Fibroblast of skin of right quadriceps (primary cell): ENCODE measurements around the gene S100A2.
A peak's percentile ranks its signal among the peaks of the same experiment; 100 is the strongest.

Experiments used
- DNase-seq: peaks from one replicate; pipeline ENCODE4 v3.0.0-alpha.2; 2013

S100A2 gene

DNA sequence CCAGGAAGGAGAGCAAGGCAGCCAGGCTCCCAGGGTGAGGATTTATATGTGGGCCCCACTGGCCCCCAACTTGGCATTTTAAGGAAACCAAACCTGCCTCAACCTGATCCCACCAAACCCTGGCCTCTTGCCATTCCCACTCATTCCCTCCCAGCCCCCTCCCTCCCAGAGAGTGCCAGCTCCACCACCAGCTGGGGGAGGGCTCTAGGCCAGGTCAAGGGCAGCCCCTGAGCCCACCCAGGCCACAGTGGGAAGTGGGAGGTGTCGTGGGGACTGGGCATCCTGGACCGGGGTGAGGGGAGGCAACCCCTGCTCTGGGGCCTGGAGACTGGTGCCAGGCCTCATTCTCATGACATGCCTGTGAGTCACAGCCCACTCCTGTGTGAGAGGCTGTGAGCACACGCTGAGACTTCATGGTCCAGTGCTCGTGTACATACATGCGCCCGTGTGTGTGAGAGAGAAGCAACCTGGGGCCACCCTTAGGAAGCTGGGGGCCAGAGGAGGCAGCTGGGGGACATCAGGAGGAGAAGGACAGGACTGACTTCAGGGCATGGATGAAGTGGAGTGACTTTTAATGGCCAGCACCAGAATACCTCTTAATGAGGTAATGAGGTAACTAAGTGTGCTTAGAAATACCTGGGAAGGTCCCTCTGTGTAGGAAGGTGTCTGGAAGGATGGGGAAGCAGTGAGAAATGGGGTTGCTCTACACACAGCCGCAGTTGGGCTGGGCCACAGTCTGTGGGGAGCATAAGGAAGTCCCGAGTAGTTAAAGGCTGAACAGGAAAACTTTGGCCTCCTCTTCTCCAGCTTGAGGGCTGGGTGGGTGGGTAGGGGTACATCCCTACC, at the start of gene S100A2:
Gene S100A2 (minus strand): TSS at position 316 of the 846 bp plus-strand sequence. CDS start 1,967 bp downstream, outside the sequence.
- peak; percentile 91 for DNase-seq

DNA sequence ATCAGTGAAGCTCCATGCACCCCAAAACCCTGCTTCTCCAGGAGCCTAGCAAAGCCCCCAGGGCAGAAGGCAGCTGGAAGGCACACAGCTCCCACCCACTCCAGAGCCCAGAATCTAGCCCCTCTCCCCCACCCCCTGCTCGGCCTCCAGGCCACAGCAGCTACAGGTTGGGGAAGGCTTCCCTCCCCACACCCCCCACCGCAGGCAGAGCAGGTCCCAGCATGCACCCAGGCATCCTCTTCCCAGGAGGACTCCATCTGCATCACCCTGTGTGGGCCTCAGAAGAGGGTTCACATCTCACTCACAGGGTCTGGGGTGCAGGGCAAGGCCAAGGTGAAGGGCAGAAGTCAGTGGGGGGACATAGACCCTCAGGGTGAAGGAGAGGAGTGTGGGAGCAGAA, 49.8 kb upstream of the S100A2 start:
- DNase-seq = no peak

DNA sequence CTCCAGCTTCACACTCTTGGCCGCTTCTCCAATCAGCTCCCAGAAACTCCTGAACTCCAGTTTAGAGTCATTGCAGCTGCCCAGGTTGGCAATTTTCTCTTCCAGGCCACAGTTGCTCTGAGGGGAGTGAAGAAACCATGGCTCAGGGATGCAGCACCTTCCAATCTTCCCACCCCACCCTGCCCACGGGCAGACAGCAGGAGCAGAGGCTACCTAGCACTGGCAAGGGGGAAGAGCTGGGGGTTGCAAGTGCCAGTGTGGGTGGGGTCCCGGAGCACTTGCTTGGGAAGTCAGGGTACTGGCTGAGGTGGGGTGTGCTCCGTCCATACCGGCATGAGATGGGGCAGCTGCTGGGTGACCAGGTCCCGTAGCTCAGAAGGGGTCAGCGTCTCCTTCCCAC, 49.3 kb upstream of the S100A2 start:
- no peak for DNase-seq

GRCh38 chr1:153614189-153614900, 48.7 kb upstream of the S100A2 start:
- DNase-seq = no peak

GRCh38 chr1:153613406-153613805, 47.8 kb upstream of the S100A2 start:
- DNase-seq = no peak

- peak; percentile 65 for DNase-seq
Observed at GRCh38 chr1:153612755-153613331, 47.2 kb upstream of the S100A2 start, which contains the start of gene S100A16. TSS of gene S100A16 (minus strand) at chr1:153613137. CDS start at chr1:153608151, 4,986 bp downstream.

- no peak for DNase-seq
Observed at GRCh38 chr1:153612111-153612754, 46.6 kb upstream of the S100A2 start.

GRCh38 chr1:153611356-153611755, 45.7 kb upstream of the S100A2 start:
- no peak for DNase-seq

DNA sequence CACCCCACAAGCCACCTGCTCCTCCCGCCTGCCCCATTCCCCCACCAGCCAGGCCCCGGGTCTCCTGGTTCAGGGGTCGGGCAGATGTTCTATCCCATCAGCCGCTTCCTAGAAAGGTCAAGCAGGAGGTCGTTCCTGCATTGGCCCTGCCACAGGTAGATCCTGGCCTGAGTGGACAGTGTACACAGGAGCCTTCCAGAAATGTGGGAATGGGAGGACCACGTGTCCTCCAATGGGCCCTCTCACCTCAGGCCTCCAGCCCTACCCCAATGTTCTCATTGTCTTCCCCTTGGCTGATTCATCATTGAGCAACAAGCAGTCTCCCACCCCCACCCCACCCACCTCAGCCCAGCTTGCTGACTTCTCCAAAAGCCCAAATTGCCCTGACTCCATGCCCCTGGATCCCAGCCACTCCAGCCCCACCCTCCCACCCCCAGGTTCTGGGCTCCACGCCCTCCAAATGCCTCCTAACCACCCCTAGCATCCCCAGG, 45.2 kb upstream of the S100A2 start:
- DNase-seq = peak; percentile 40

GRCh38 chr1:153610334-153610733, 44.7 kb upstream of the S100A2 start:
- DNase-seq = no peak

GRCh38 chr1:153609585-153609907, 43.9 kb upstream of the S100A2 start:
- DNase-seq = no peak

GRCh38 chr1:153608742-153609584, 43.3 kb upstream of the S100A2 start:
- peak; percentile 88 for DNase-seq

- no peak for DNase-seq
Observed at GRCh38 chr1:153608089-153608682, 42.5 kb upstream of the S100A2 start.

- DNase-seq = no peak
Observed at GRCh38 chr1:153607381-153607780, 41.7 kb upstream of the S100A2 start.

- DNase-seq = no peak
Observed at GRCh38 chr1:153606194-153606593, 40.5 kb upstream of the S100A2 start.

DNA sequence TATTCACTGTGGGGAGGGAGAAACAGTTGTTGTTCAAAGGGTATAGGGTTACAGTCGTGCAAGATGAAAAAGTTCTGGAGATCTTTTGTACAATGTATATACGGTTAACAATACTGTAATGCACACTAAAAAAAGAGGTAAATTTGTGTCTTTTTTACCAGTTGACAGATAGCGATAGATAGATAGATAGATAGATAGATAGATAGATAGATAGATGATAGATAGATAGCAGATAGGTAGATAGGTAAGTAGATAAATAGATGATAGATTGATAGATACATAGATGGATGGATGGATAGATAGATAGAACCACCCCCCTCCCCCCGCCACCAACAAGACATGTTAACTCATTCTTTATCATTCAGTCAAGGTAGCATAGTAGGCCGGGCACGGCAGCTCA, 37.1 kb upstream of the S100A2 start:
- no peak for DNase-seq

- DNase-seq = no peak
Observed at GRCh38 chr1:153599847-153600246, 34.2 kb upstream of the S100A2 start.

DNA sequence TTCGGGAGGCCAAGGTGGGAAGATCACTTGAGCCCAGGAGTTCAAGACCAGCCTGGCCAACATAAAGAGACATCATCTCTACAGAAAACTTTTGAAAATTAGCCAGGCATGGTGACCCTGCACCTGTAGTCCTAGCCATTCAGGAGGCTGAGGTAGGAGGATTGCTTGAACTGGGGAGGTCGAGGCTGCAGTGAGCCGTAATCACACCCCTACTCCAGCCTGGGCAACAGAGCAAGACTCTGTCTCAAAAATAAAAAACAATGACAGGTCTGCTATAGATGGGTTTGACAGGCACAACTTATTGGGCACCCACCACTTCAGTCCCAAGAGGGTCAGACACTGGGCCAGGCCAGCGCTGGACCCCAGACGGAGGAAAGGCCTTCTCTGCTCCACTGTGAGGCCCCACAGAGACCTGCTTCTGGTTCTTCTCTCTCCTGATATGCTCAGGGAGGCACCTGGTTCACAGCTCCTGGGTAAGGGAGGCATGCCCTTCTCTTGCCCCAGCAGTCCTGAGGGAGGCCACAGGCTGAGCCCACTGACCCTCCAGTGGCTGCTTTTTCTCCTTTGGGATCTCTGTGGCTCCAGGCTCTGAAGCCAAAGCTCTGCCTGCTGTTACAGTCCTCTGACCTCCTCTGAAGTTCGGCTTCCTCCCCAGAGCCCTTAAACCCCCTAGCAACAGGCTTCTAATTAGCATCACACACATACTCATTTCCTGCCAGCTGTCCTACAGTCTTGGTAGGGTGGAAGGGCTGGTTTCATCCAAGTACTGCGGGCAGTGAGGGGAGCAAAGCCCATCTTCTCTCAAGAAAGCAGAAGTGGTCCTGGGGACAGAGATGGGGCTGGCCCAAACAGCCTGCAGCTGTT, 32.9 kb upstream of the S100A2 start:
- peak; percentile 74 for DNase-seq

DNA sequence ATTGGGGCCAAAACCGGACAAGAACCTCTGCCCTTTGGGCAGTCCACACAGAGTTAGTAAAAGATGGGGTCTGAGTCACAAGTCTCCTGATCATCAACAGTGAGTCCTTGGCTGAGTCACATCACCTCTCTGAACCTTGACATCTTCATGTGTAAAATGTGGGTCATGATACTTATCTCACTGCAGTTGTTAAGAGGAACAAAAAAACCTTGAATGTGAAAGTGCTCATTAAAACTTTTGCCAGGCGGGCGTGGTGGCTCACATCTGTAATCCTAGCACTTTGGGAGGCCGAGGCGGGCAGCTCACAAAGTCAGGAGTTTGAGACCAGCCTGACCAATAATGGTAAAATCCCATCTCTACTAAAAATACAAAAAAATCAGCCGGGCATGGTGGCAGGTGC, 31.6 kb upstream of the S100A2 start:
- no peak for DNase-seq

- no peak for DNase-seq
Observed at GRCh38 chr1:153592748-153593147, 27.1 kb upstream of the S100A2 start.

- DNase-seq = no peak
Observed at GRCh38 chr1:153588482-153588881, 22.8 kb upstream of the S100A2 start.
